Right lobe of liver (tissue), 4 donors: ENCODE data around the gene CETN1.

Experiments used
- CTCF ChIP-seq, 4 donors: fragments of 200-600 bp in 3 of 4; fragments of 450-650 bp in 1 of 4; IDR thresholded peaks; one replicate each; pipeline versions ENCODE4 v1.5.1 to v1.8.0; 2016 to 2022; ENCODE audit warnings: antibody characterized with exemption in 4 of 4, mild to moderate bottlenecking in 2 of 4
- POLR2A ChIP-seq: fragments of 450-650 bp; IDR thresholded peaks from one replicate; pipeline ENCODE4 v1.6.1; 2017; ENCODE audit warnings: antibody characterized with exemption, mild to moderate bottlenecking
- donor health status: DM: no; HTN: no; CAD: no.
- donor health status: DM: no; HTN: no; CAD: no.
- donor health status: DM: no; HTN: yes; CAD: no.

DNA sequence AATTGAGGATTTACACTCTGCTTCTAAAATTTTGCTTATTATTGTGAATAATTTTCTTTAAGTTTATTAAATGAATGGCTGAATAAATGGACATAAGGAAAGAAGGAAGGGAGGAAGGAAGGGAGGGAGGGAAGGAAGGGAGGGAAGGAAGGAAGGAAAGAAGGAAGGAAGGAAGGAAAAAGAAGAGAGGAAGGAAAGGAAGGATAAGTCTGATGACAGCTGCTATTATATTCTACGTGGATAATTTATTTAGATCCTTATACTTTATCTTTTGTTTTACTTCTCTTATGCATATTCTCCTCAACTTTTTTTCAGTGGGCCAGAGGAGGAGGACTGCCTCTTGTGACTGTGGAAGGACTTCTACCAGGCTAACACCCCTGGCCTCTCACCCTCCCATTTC, 34.0 kb downstream of the CETN1 start:
- TF ChIP-seq CTCF (IDR thresholded peaks at IDR 0.05) (no peak), POLR2A (no peak)
